Measurements from ENCODE around the gene ZMIZ1. TPM values are rescaled to one million over a fixed set of nuclear protein-coding genes. Genes with fewer than 3 reads are reported as not detected.
"Not testable (repeated sequence)": the region's sequence is repeated elsewhere in the genome, so short reads cannot be mapped to it uniquely, and the experiment has no call there.

ZMIZ1 gene
- polyA plus RNA-seq, 2 of the 4 experiments (the other 2 are of a cell fraction) = 8.1 to 30.3 TPM

DNA sequence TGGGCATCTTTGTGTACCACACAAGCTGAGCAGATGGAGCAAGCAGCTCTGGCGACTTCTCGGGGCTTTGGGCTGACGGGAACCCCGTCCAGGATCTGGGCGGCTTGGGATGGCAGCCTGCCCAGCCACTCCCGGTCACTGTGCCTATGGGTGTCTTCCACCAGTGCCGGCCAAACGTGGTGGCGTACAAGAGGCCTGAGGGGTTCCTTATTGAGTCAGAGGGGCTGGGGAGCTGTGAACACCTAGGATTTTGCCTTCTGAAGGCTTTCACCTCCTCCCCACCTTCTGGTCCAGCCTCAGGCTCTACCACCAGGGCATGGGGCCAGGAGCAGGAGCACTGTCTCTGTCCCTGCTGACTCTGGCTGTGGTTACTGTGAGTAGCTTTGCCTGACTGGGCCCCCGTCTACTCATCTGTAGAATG, 206.7 kb downstream of the ZMIZ1 start:
- no peak for TF ChIP-seq KDM5A (IDR thresholded peaks at IDR 0.05)
- H3K27ac ChIP-seq = no peak overlapping the region
- H3K4me2 ChIP-seq = no peak overlapping the region
- ATAC-seq (no peak), DNase-seq (ENCODE audit: low read depth in 1 of 2, low spot score in 1 of 2) (no peak), FAIRE-seq (no peak)
- peaks cover 7% of the 10 kb centered on the region; the same call in 2 of the 3 replicates for H3K4me1 ChIP-seq
- H3K4me3 ChIP-seq = no peak overlapping the region
- CTCF ChIA-PET = no interaction called here
- whole genome bisulfite sequencing (ENCODE audit: missing lambda C conversion rate) = 91% methylated on average over 10 of the region's 10 CpGs
- no peaks in the 10 kb centered on the region for H3K9me3 ChIP-seq
- POLR2A ChIA-PET = no interaction called here

DNA sequence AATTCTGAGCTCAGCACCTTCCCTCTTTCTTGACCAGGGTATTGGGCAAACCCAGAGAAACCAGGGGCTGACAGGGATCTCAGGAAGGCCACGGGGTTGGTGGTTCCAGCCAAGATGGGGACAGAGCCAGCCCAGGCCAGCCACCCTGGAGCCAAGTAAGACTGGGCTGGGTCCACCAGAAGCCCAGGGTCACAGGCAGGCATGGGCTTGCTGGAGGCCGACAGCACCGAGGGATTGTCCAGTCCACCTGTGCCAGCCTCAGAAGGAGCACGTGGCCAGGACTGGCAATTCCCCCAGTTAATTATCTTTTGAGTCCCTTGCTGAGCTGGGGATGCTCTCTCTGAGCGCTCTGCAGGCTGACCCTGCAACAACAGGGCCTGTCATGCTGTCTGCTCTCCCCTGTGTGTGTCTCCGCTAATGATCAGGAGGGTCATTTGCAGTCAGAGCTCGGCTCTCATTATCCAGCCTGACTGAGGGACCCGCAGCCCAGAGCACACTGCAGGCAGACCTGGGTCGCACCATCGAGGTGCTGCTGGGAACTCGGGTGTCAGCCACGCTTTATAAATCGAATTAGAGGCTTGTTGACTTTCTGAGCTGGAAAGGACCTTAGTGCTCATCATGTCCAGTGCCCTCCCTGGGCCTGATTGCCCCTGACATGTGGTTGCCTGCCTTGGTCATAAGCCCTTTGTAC, 209.0 kb downstream of the ZMIZ1 start:
- peaks cover 7% of the 10 kb centered on the region; the same call in 2 of the 3 replicates for H3K4me1 ChIP-seq
- no peak for DNase-seq (ENCODE audit: low read depth in 1 of 2, low spot score in 1 of 2)
- H3K27ac ChIP-seq = no peak overlapping the region
- no peak for TF ChIP-seq FOSB (CRISPR knock-in tag; IDR thresholded peaks at IDR 0.05)
- no peak for TF ChIP-seq RNF2 (IDR thresholded peaks at IDR 0.05; ENCODE audit: borderline replicate concordance, low read depth)
- no peak for TF ChIP-seq CHD2 (IDR thresholded peaks at IDR 0.05; ENCODE audit: low read length, partially characterized antibody)
- TF ChIP-seq, protein P1, sequence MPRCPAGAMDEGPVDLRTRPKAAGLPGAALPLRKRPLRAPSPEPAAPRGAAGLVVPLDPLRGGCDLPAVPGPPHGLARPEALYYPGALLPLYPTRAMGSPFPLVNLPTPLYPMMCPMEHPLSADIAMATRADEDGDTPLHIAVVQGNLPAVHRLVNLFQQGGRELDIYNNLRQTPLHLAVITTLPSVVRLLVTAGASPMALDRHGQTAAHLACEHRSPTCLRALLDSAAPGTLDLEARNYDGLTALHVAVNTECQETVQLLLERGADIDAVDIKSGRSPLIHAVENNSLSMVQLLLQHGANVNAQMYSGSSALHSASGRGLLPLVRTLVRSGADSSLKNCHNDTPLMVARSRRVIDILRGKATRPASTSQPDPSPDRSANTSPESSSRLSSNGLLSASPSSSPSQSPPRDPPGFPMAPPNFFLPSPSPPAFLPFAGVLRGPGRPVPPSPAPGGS (IDR thresholded peaks at IDR 0.05) = no peak
- TF ChIP-seq PHF8 (IDR thresholded peaks at IDR 0.05; ENCODE audit: borderline replicate concordance, low read depth) = no peak
- TF ChIP-seq POLR2AphosphoS2 (conservative IDR thresholded peaks at IDR 0.05; ENCODE audit: low read length) = no peak
- no peak; a peak in 1 of 6 replicates for ATAC-seq
- H3K4me2 ChIP-seq = no peak overlapping the region
- H3K4me3 ChIP-seq = no peak overlapping the region
- FAIRE-seq = no peak
- H3K9me3 ChIP-seq = no peaks in the 10 kb centered on the region
- 90% methylated on average over 12 of the region's 13 CpGs for whole genome bisulfite sequencing (ENCODE audit: missing lambda C conversion rate)
- ChIA-PET CTCF (no interaction called here), POLR2A (interaction anchor here (0.7 kb wide), 1 partner anchor 25 kb away, joined by 3 read pairs; no protein-coding TSS in a partner anchor)

DNA sequence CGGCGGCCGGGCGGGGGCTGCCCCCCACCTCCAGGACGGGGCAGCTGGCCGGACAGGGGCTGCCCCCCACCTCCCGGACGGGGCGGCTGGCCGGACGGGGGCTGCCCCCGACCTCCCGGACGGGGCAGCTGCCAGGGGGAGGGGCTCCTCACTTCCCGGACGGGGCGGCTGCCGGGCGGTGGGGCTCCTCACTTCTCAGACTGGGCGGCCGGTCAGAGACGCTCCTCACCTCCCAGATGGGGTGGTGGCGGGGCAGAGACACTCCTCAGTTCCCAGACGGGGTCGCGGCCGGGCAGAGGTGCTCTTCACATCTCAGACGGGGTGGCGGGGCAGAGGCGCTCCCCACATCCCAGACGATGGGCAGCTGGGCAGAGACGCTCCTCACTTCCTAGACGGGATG, 210.3 kb downstream of the ZMIZ1 start:
- POLR2A ChIA-PET; H3K4me3 ChIP-seq; ATAC-seq; DNase-seq (ENCODE audit: low read depth in 1 of 2, low spot score in 1 of 2); CTCF ChIA-PET; H3K4me2 ChIP-seq; H3K4me1 ChIP-seq; H3K9me3 ChIP-seq; FAIRE-seq; H3K27ac ChIP-seq: not testable (repeated sequence)
- WGBS (ENCODE audit: missing lambda C conversion rate) = 100% methylated on average over 6 of the region's 33 CpGs

DNA sequence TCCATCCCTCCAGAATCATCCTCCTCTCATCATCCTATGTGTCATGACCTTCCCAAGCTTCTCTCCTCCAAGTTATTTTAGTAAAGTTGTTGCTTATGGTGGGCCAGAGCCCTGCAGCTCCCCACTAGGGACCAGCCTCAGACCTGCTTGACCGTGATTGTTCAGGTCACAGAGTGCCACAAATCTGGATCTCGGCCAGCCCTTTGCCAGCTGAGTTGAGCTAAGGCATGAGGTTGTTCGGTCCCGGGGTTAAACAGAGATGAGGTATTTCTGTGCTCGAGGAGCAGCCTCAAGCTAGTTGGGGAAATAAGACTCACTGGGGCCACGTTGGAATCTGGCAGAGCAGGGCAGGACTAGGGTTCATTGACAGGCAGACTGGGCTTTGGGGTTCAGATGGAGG, 212.2 kb downstream of the ZMIZ1 start:
- Histone ChIP-seq H3K27ac (no peak overlapping the region), H3K9me3 (no peaks in the 10 kb centered on the region), H3K4me2 (no peak overlapping the region), H3K4me1 (no peaks in the 10 kb centered on the region), H3K4me3 (no peak overlapping the region)
- CTCF ChIA-PET = no interaction called here
- DNase-seq (ENCODE audit: low read depth in 1 of 2, low spot score in 1 of 2) (no peak), FAIRE-seq (no peak), ATAC-seq (no peak)
- POLR2A ChIA-PET = no interaction called here
- TF ChIP-seq EHMT2 (IDR thresholded peaks at IDR 0.05; ENCODE audit: low read depth) = no peak
- TF ChIP-seq ZNF302 (CRISPR knock-in tag; IDR thresholded peaks at IDR 0.05) = no peak
- no peak for TF ChIP-seq RARB (CRISPR knock-in tag; IDR thresholded peaks at IDR 0.05)
- TF ChIP-seq TP53 (CRISPR knock-in tag; IDR thresholded peaks at IDR 0.05) = no peak
- no peak for TF ChIP-seq ZSCAN20 (CRISPR knock-in tag; IDR thresholded peaks at IDR 0.05)
- TF ChIP-seq ZC3H11A (IDR thresholded peaks at IDR 0.05) = no peak
- WGBS (ENCODE audit: missing lambda C conversion rate) = 94% methylated on average over 6 of the region's 6 CpGs

DNA sequence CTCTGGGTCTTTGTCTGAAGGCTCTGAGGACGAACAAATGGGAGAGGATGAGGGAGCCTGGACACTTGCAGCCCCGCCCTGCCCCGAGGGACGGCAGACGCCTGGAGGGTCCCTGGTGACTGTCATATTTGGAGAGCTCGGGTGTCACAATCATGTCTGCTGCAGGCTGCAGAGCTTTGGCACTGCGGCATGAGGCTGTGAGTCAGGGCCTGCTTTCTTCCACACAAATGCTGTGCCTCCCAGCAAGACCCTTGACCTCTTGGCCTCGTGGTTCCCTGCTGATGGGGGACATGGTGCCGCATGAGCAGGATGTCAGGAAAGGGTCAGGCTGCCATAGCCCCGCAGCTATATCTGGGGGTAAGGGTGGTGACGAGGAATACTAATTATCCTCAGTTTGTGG, 213.6 kb downstream of the ZMIZ1 start:
- no peak for ATAC-seq
- Histone ChIP-seq H3K4me3 (no peak overlapping the region), H3K4me1 (no peaks in the 10 kb centered on the region), H3K27ac (no peak overlapping the region), H3K4me2 (no peak overlapping the region), H3K9me3 (no peaks in the 10 kb centered on the region)
- FAIRE-seq = no peak
- ChIA-PET CTCF (no interaction called here), POLR2A (no interaction called here)
- 79% methylated on average over 11 of the region's 11 CpGs for WGBS (ENCODE audit: missing lambda C conversion rate)
- DNase-seq (ENCODE audit: low read depth in 1 of 2, low spot score in 1 of 2) = no peak
- TF ChIP-seq, protein P2, sequence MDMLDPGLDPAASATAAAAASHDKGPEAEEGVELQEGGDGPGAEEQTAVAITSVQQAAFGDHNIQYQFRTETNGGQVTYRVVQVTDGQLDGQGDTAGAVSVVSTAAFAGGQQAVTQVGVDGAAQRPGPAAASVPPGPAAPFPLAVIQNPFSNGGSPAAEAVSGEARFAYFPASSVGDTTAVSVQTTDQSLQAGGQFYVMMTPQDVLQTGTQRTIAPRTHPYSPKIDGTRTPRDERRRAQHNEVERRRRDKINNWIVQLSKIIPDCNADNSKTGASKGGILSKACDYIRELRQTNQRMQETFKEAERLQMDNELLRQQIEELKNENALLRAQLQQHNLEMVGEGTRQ (IDR thresholded peaks at IDR 0.05) = no peak
- TF ChIP-seq KDM1A (IDR thresholded peaks at IDR 0.05; ENCODE audit: low read depth) = no peak
- TF ChIP-seq NFE2L2 (conservative IDR thresholded peaks at IDR 0.05; ENCODE audit: low read length) = no peak
- no peak for TF ChIP-seq CHD2 (IDR thresholded peaks at IDR 0.05; ENCODE audit: low read length, partially characterized antibody)
- no peak for TF ChIP-seq NR3C1 (IDR thresholded peaks at IDR 0.05)
- no peak for TF ChIP-seq CHD4 (IDR thresholded peaks at IDR 0.05; ENCODE audit: borderline replicate concordance)
- TF ChIP-seq RCOR1 (IDR thresholded peaks at IDR 0.05; ENCODE audit: low read depth, low read length) = no peak
- no peak for TF ChIP-seq GATA3 (IDR thresholded peaks at IDR 0.05; ENCODE audit: borderline replicate concordance)
- no peak for TF ChIP-seq NPAS2 (CRISPR knock-in tag; IDR thresholded peaks at IDR 0.05; ENCODE audit: borderline replicate concordance)
- no peak for TF ChIP-seq JUN (IDR thresholded peaks at IDR 0.05)
- TF ChIP-seq, protein P3, sequence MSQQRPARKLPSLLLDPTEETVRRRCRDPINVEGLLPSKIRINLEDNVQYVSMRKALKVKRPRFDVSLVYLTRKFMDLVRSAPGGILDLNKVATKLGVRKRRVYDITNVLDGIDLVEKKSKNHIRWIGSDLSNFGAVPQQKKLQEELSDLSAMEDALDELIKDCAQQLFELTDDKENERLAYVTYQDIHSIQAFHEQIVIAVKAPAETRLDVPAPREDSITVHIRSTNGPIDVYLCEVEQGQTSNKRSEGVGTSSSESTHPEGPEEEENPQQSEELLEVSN (IDR thresholded peaks at IDR 0.05; ENCODE audit: borderline replicate concordance, low read depth) = no peak
- TF ChIP-seq CBX2 (IDR thresholded peaks at IDR 0.05; ENCODE audit: borderline replicate concordance, low read depth) = no peak
- TF ChIP-seq TFCP2L1 (CRISPR knock-in tag; IDR thresholded peaks at IDR 0.05) = no peak
- TF ChIP-seq, protein P4, sequence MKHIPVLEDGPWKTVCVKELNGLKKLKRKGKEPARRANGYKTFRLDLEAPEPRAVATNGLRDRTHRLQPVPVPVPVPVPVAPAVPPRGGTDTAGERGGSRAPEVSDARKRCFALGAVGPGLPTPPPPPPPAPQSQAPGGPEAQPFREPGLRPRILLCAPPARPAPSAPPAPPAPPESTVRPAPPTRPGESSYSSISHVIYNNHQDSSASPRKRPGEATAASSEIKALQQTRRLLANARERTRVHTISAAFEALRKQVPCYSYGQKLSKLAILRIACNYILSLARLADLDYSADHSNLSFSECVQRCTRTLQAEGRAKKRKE (CRISPR knock-in tag; IDR thresholded peaks at IDR 0.05; ENCODE audit: low read depth) = no peak
